CD14-positive monocyte (primary cell): ENCODE data around the gene RFC3. TPM values are rescaled to one million over a fixed set of nuclear protein-coding genes. Genes with fewer than 3 reads are reported as not detected.
A peak's percentile ranks its signal among the peaks of the same experiment; 100 is the strongest.

ENCODE experiments used
- DNase-seq, 3 donors: peaks; one replicate each; pipeline ENCODE4 v3.0.0-alpha.2; 2011 to 2022
- H2AFZ ChIP-seq: 2 replicates; pipeline ENCODE4 v1.6.0; 2012; ENCODE audit warnings: mild to moderate bottlenecking, low read depth, low read length, inconsistent platforms; ENCODE audit not compliant: insufficient read depth, poor library complexity, severe bottlenecking
- H3K27ac ChIP-seq, 2 donors: 1 replicate in 1 of 2; 2 replicates in 1 of 2; pipeline ENCODE4 v1.5.1; 2012 to 2013; ENCODE audit warnings: low read length in 2 of 2, control low read depth in 1 of 2, inconsistent platforms in 1 of 2, low read depth in 1 of 2, mild to moderate bottlenecking in 1 of 2
- H3K27me3 ChIP-seq, 2 donors: one replicate each; pipeline versions ENCODE4 v1.6.0 to v1.6.1; 2011 to 2013; ENCODE audit warnings: low read length in 2 of 2; ENCODE audit not compliant: control insufficient read depth in 2 of 2, insufficient read depth in 2 of 2
- H3K36me3 ChIP-seq, 2 donors: replicated peaks in 1 of 2; 1 replicate in 1 of 2; 2 replicates in 1 of 2; pipeline versions ENCODE4 v1.5.1 to v1.6.1; 2012 to 2013; ENCODE audit warnings: low read length in 2 of 2, control low read depth in 1 of 2, inconsistent platforms in 1 of 2, mild to moderate bottlenecking in 1 of 2; ENCODE audit not compliant: insufficient read depth in 2 of 2, control insufficient read depth in 1 of 2
- H3K4me1 ChIP-seq, 2 donors: 1 replicate in 1 of 2; 2 replicates in 1 of 2; pipeline versions ENCODE4 v1.5.1 to v1.6.1; 2012 to 2013; ENCODE audit warnings: low read length in 2 of 2, control low read depth in 1 of 2, inconsistent platforms in 1 of 2, mild to moderate bottlenecking in 1 of 2, moderate library complexity in 1 of 2; ENCODE audit not compliant: insufficient read depth in 2 of 2, control insufficient read depth in 1 of 2
- H3K4me2 ChIP-seq: replicated peaks from 2 replicates; pipeline ENCODE3; 2012; ENCODE audit warnings: low read length, moderate library complexity, mild to moderate bottlenecking; ENCODE audit not compliant: poor library complexity, severe bottlenecking; ENCODE audit errors: extremely low read depth
- H3K4me3 ChIP-seq, 3 experiments: fragments of 200-600 bp in 1 of 3; sonication (generic) in 1 of 3; replicated peaks in 1 of 3; 1 replicate in 2 of 3; 2 replicates in 1 of 3; pipeline ENCODE4 v1.5.1; 2011 to 2013; ENCODE audit warnings: low read length in 3 of 3, mild to moderate bottlenecking in 3 of 3, control low read depth in 2 of 3, low read depth in 2 of 3, inconsistent platforms in 1 of 3, moderate library complexity in 1 of 3
- H3K79me2 ChIP-seq: 2 replicates; pipeline ENCODE4 v1.6.0; 2012; ENCODE audit warnings: mild to moderate bottlenecking, control low read depth, inconsistent platforms, low read length, moderate library complexity; ENCODE audit not compliant: insufficient read depth
- H3K9ac ChIP-seq: 2 replicates; pipeline ENCODE4 v1.6.0; 2017; ENCODE audit warnings: low read length, mild to moderate bottlenecking; ENCODE audit not compliant: insufficient read depth, poor library complexity, severe bottlenecking
- H3K9me3 ChIP-seq, 2 donors: replicated peaks in 1 of 2; 1 replicate in 1 of 2; 2 replicates in 1 of 2; pipeline versions ENCODE4 v1.5.1 to v1.6.1; 2012 to 2013; ENCODE audit warnings: low read length in 2 of 2, control low read depth in 1 of 2; ENCODE audit not compliant: control insufficient read depth in 1 of 2, insufficient read depth in 1 of 2
- H4K20me1 ChIP-seq: 2 replicates; pipeline ENCODE4 v1.6.0; 2012; ENCODE audit warnings: mild to moderate bottlenecking, low read length, control low read depth, moderate library complexity; ENCODE audit not compliant: insufficient read depth
- H3K27ac Mint-ChIP-seq, 7 donors: one replicate each; pipeline ENCODE4 v1.8.0; 2020; ENCODE audit warnings: mild to moderate bottlenecking in 7 of 7, mixed read lengths in 7 of 7, moderate library complexity in 6 of 7, inconsistent platforms in 2 of 7
- H3K27me3 Mint-ChIP-seq, 3 donors: one replicate each; pipeline ENCODE4 v1.8.0; 2021 to 2022; ENCODE audit warnings: low read depth in 3 of 3, mild to moderate bottlenecking in 3 of 3, mixed read lengths in 3 of 3, moderate library complexity in 3 of 3, inconsistent platforms in 1 of 3
- H3K36me3 Mint-ChIP-seq, 2 donors: one replicate each; pipeline ENCODE4 v1.8.0; 2020; ENCODE audit warnings: mixed read lengths in 2 of 2, inconsistent platforms in 1 of 2, mild to moderate bottlenecking in 1 of 2
- H3K4me1 Mint-ChIP-seq: one replicate; pipeline ENCODE4 v1.8.0; 2020; ENCODE audit warnings: mild to moderate bottlenecking, mixed read lengths
- H3K4me3 Mint-ChIP-seq, 2 donors: one replicate each; pipeline ENCODE4 v1.8.0; 2020; ENCODE audit warnings: mild to moderate bottlenecking in 2 of 2, mixed read lengths in 2 of 2, moderate library complexity in 1 of 2
- H3K9me3 Mint-ChIP-seq, 7 donors: one replicate each; pipeline ENCODE4 v1.8.0; 2020 to 2022; ENCODE audit warnings: mixed read lengths in 7 of 7, mild to moderate bottlenecking in 6 of 7, moderate library complexity in 6 of 7, inconsistent platforms in 2 of 7
- WGBS: methylation state at CpG from one replicate; pipeline ENCODE4 v1.1.5; 2013; ENCODE audit warnings: missing lambda C conversion rate; ENCODE audit not compliant: insufficient coverage; 5-methylcytosine and 5-hydroxymethylcytosine counted together
- intact Hi-C, 2 donors: fragments of 100-400 bp; cut with micrococcal nuclease; formaldehyde crosslinking; loops; one replicate each; pipeline versions ENCODE4 v1.15.0 to v1.15.1; 2023
- polyA plus RNA-seq, 3 donors: library from polyadenylated mRNA; depleted of rRNA in 1 of 3; unstranded in 2 of 3; stranded (reverse) in 1 of 3; fragments of 300-500 nt in 2 of 3; fragments of >200 nt in 1 of 3; fragmentation: Illumina TruSeq in 2 of 3; gene quantifications; 1 replicate in 2 of 3; 2 replicates in 1 of 3; pipeline ENCODE4 v1.2.3, GENCODE V29; 2012 to 2021
- TF ChIP-seq, protein P1 (sequence below): fragments of 200-600 bp; IDR thresholded peaks from one replicate; pipeline ENCODE4 v1.8.0; 2022; ENCODE audit warnings: antibody characterized with exemption, mild to moderate bottlenecking

The RFC3 gene
- polyA plus RNA-seq, 3 donors = 2.5 to 5.3 (median 4.1) TPM

DNA sequence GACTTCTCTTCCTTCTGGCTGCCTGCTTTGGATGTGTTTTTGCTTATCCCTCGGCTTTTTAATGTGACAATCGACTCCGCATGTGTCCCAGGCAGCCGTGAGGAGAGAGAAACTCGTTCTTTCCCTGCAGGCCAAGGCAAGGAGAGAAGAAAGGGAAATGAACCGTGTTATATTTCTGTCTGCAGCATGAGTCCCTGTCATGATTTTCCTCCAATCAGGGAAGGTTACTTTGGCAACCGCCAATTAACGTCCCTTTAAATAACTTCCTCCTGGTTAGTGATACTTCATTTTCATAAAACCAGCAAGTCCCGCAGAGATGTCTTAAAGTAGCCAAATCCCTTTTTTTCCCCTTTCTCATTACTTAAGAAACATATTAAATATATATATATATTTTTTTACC is 42.6 kb downstream of the RFC3 start:
- intact Hi-C loops = no loop called here

DNA sequence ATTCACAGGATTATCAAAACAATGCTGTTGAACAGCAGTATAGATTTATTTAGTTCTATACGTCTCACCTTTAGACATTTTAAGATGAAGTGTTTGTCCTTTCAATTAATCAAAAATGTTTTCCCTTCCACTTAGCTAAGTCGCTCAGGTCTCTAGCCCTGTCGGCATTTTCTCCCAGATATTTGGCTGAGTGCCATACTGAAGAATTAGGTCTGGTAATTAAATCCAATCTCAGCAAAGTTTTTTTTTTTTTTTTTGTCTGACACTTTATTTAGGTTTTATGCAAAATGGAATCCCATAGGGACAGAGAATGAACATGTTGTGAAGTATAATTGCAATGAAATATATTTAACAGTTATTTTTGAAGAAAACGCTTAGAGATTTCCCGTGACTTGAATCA is 44.1 kb downstream of the RFC3 start:
- H4K20me1 ChIP-seq = no peaks in the 10 kb centered on the region
- Mint-ChIP-seq H3K4me1 (no peaks in the 10 kb centered on the region), H3K27me3 (no peaks in the 10 kb centered on the region), H3K36me3 (no peaks in the 10 kb centered on the region), H3K4me3 (no peak overlapping the region), H3K9me3 (peaks cover 0 to 5% (median 0%) of the 10 kb centered on the region in 7 donors), H3K27ac (no peak overlapping the region)
- H3K9me3 ChIP-seq = no peaks in the 10 kb centered on the region
- H3K36me3 ChIP-seq = no peaks in the 10 kb centered on the region
- no peak overlapping the region for H3K4me2 ChIP-seq
- intact Hi-C loops = no loop called here
- TF ChIP-seq, protein P1, sequence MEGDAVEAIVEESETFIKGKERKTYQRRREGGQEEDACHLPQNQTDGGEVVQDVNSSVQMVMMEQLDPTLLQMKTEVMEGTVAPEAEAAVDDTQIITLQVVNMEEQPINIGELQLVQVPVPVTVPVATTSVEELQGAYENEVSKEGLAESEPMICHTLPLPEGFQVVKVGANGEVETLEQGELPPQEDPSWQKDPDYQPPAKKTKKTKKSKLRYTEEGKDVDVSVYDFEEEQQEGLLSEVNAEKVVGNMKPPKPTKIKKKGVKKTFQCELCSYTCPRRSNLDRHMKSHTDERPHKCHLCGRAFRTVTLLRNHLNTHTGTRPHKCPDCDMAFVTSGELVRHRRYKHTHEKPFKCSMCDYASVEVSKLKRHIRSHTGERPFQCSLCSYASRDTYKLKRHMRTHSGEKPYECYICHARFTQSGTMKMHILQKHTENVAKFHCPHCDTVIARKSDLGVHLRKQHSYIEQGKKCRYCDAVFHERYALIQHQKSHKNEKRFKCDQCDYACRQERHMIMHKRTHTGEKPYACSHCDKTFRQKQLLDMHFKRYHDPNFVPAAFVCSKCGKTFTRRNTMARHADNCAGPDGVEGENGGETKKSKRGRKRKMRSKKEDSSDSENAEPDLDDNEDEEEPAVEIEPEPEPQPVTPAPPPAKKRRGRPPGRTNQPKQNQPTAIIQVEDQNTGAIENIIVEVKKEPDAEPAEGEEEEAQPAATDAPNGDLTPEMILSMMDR = no peak
- H2AFZ ChIP-seq = no peak overlapping the region
- H3K4me1 ChIP-seq = no peaks in the 10 kb centered on the region
- no peak overlapping the region for H3K27ac ChIP-seq
- H3K79me2 ChIP-seq = no peaks in the 10 kb centered on the region
- H3K4me3 ChIP-seq = no peak overlapping the region
- WGBS = no CpG with 5 or more reads among the region's 5 CpGs
- H3K27me3 ChIP-seq = no peaks in the 10 kb centered on the region
- no peak overlapping the region for H3K9ac ChIP-seq
- DNase-seq = no peak

More for the DNA sequence above, 42.6 kb downstream of the RFC3 start:
- TF ChIP-seq, protein P1 = no peak
- H3K4me3 ChIP-seq = no peak overlapping the region
- H3K4me2 ChIP-seq = no peak overlapping the region
- no peaks in the 10 kb centered on the region for H3K4me1 Mint-ChIP-seq
- H3K27ac Mint-ChIP-seq = peak overlapping the region in 1 of 7 donors; percentile 0
- H3K9me3 Mint-ChIP-seq = peaks cover 0 to 3% (median 0%) of the 10 kb centered on the region in 7 donors
- H3K36me3 ChIP-seq = no peaks in the 10 kb centered on the region
- DNase-seq = no peak
- H3K9me3 ChIP-seq = no peaks in the 10 kb centered on the region
- no peaks in the 10 kb centered on the region for H3K4me1 ChIP-seq
- no peak overlapping the region for H2AFZ ChIP-seq
- no peak overlapping the region for H3K27ac ChIP-seq
- no peaks in the 10 kb centered on the region for H4K20me1 ChIP-seq
- no peaks in the 10 kb centered on the region for H3K27me3 ChIP-seq
- H3K4me3 Mint-ChIP-seq = no peak overlapping the region
- no peak overlapping the region for H3K9ac ChIP-seq
- no peaks in the 10 kb centered on the region for H3K27me3 Mint-ChIP-seq
- 80% methylated on average over 1 of the region's 9 CpGs for WGBS
- H3K79me2 ChIP-seq = no peaks in the 10 kb centered on the region
- peaks cover 3 to 4% of the 10 kb centered on the region in 2 donors for H3K36me3 Mint-ChIP-seq
